Measurements from ENCODE around the gene ZKSCAN3.
"Not testable (repeated sequence)": the region's sequence is repeated elsewhere in the genome, so short reads cannot be mapped to it uniquely, and the experiment has no call there.

Gene ZKSCAN3

DNA sequence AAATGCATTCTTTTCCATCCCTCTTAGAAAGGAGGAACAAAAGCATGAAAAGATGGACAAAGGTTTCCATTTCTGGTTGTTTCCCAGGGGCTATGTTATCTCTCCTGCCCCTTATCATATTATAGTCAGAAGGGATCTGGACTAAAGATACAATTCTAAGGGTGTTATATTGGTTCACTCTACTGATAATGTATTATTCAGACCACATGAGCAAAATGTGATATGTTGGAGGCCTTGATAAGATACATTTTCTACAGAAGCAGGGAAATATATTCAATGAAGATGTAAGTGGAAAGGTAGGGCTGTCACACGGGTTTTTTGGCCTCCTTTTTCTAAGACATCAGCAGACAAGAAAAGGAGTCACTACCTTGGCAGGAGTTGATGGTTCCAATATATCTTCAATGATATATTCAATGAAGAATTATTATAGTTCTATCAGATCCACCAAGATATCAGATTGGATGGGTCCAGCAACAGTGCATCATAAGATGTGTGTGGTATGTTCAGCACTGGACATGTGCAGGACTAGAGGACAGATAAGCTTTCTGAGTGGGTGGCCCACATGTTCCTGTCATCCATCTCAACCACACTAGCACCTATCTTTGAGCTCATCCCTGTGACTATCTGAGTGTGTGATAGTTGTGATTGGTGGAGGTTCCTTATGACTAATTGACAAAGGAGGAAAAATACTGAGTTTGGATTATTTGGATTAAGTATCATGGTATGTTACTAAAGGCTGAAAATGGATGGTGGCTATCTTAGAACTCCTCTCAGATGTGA lies 5.7 kb upstream of the ZKSCAN3 start:
- no peak for DNase-seq (ENCODE audit: low read depth in 3 of 3)

DNA sequence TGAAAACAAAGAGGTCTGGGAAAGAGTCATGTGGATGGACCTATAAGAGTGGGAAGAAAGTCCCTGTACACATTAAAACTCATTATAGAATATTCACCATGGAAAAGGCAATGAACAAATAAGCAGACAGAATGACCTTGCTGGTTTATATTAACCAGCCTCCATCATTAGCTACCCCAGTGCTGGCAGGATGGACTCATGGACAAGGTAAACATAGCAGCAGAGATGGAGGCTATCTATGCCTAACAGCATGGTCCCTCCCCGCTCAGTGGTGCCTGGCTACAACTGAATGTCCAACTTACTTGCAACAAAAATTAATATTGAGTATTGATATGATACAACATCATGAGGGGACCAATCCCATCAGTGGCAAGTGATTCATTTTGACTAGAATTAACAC lies 4.5 kb upstream of the ZKSCAN3 start:
- no peak for DNase-seq (ENCODE audit: low read depth in 3 of 3)

DNA sequence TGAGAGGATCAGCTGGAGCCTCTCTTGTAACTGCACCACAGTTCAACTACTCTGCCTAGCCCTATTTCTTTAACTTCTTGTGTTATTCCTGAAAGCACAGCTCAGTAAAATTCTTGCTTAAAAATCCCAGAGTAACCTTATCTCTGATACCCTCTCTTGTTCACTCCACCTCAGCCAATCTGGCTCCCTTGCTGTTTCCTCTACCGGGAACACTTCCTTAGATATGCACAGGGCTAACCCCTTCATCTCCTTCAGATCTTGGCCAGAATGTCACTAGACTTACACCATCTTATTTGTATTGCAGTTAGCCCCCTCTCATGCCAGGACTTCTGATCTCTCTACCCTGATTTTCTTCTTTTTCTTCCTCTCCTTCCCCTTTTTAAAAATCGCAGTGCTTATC lies 2.6 kb upstream of the ZKSCAN3 start:
- no peak for DNase-seq (ENCODE audit: low read depth in 3 of 3)

DNA sequence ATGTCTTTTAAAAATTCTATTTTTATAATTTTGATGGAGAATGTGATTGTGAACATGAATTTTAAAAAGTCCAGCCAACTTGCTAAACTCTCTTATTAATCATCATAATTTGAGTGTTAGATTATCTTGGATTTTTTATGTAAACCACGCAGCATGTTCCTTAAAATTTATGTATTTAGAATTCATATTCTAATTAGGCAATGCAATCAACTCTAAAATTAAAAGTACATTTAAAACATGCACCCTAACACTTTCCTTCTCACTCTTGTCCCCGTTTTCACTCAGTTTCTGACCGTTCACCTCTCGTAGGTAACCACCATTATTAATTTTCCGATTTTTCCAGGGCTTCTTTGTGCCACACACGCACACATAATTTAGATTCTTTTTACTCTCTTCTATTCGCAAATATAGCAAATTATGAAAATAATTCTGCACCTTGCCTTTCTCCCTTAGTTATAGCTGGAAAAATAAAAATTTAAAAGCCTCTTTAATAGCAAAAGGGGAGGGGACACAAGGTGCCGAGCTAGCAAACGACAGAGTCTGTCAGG lies 329 bp upstream of the ZKSCAN3 start:
- DNase-seq (ENCODE audit: low read depth in 3 of 3) = no peak

DNA sequence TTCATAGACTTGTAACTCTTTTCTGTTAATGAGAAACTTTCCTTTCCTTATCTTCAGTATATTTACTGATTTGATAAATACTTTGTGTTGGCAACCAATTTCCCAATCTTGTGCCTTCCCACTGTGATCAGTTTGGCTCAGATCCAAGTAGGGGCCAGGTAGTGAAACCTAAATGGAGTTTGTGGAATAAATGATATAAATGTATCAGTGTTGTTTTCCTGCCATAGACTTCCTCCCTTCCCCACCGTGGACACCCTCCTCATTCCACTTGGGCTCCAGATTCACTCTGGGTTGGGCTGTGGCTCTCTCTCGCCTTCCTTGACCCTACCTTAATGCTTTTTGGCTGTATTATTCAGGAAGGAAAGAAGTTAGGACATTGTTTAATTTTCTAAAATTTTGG lies 1.3 kb downstream of the ZKSCAN3 start:
- DNase-seq (ENCODE audit: low read depth in 3 of 3) = no peak

DNA sequence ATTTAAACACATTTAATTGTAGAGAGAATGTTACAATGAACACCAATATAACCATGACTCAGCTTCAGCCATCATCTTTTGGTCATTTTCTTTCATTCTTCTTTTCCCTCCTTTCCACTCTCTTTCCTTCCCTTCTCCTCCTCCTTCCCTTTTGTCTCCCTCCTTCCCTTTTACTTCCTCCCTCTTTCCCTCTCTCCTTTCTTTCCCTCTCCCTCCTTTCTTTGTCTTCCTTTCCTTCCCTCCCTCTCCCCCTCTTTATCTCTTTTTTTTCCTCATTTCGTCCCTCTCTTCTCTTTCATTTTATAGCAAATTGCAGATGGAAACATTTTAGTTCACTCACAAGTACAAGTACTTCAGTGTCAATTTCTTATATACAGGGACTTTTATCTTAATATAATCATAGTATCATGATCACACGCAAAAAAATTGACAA lies 1.8 kb downstream of the ZKSCAN3 start:
- no peak for DNase-seq (ENCODE audit: low read depth in 3 of 3)

DNA sequence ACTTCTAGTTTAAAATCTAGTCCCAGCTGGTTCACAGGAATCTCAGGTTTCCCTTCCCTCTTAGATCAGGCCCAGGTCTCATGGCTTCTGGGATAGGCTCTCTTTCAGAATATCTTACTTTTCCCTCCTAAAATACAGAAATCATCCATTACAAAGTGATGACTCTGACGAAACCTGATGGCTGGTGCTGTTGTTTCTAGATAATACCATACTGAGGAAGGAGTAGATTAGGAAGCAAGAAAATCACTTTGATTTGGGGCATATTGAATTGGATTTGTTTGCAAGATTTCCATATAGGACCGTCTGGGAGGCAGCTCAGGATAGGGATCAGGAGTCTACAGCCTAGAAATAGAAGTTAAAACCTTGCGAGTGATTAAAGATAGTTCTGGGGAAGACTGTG lies 3.6 kb downstream of the ZKSCAN3 start:
- DNase-seq (ENCODE audit: low read depth in 3 of 3) = no peak

DNA sequence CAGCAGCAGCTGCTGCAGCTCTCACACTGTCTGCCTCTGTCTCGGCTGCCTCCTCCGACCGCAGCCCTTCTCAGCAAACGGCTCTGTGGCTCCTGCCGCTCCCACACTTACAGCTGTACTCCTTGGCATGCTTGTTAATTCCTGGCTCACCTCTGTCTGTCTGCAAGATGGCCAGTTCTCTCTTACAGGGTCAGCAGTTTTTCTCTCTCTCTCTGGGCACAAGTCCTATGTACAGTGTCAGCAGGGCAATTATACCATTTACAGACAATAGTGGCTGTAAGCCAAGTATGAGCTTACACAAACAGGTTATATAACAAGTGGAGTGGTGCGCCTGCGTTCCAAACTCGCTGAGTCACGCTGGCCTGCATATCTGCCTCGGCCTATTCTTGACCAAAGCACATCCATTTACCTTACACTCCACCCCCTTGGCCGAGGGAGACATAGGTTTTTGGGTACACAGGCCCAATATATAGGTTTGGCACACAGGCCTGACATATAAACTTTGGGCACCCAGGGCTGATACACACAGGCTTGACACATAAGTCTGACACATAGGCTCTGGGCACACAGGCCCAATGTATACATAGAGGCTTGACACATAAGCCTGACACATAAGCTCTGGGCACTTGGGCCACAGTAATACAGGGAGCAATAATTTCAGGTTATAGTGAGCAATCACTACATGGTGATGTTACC lies 4.4 kb downstream of the ZKSCAN3 start:
- DNase-seq (ENCODE audit: low read depth in 3 of 3) = no peak

DNA sequence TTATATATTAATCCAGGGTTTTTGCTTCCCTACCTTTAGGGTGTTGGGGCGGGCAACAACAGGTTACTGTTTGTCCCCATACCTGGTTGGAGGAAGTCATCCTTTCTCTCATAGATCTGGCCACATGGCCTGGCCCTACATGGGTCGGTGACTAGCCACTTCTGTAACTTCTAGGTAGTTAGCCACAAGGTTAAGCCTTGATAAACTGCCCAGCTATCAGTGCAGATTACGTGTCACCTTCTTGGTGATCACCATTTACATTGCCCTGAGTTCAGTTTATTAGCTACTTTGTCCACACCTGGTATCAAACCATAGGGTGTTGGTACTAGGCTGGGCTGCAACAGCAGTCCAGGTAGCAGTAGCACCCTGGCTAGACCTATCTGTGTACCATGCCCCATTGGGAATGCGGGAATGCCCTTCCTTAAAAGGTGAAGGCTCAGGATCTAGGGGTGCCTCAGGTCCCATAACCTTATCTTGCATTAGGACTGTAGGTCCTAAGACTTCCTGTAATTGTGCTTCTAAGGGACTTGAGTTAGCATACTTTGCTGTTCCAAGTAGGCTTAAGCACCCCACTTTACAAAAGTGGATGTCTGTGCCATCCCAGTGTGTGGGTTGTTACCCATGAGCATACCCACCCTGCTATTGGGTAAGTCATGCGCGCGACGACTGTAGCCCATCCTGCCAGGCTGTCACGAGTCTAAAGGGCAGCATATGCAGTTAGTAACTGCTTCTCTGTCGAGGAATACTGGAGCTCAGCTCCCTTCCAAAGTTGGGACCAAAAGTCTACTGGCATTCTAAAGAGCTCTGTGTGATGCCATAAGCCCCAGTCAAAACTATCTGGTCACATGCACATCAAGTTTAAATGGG lies 5.2 kb downstream of the ZKSCAN3 start:
- DNase-seq (ENCODE audit: low read depth in 3 of 3) = no peak

DNA sequence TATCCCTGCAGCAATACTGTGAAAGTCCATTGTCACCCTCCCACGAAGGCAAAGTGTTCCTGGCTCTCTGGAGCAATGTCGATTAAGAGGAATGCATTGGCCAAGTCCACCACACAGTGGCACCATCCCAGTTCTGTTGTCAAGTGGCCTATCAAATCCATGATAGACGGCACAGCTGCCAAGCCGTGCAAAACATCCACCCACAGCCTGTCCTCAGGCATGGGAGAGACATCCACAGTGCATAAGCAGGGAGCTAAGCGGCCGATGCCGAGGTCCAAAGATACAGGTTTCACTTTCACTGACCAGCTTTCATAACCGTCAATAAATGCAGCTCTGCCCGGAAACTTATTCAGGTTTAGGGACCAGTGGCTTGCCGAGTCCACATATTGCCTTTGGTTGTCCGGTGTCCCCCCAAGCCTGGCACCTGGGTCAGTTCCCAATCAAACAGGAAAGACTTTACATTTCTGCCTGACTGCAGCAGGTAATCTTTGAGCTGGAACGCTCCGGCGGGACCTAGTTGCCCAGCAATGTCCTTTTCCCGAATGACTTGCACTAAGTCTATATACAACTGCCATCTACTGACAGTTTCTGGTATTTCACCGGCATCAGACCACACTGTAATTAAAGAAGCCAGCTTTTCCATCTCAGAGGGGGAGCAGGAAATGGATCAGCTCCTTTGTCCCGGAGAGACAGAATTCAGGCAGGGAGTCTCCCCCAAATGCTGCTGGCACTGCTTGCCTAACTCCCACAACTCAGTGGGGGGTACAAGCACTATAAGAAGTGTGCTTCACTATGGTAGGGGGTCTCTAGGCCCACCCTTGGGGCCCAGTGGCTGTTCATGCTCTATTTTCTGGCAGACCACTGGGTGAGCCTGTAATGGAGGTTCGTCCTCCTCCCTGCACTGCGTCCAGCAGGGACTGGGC lies 6.3 kb downstream of the ZKSCAN3 start:
- DNase-seq (ENCODE audit: low read depth in 3 of 3) = peak; percentile 18 to 63 (median 33)

DNA sequence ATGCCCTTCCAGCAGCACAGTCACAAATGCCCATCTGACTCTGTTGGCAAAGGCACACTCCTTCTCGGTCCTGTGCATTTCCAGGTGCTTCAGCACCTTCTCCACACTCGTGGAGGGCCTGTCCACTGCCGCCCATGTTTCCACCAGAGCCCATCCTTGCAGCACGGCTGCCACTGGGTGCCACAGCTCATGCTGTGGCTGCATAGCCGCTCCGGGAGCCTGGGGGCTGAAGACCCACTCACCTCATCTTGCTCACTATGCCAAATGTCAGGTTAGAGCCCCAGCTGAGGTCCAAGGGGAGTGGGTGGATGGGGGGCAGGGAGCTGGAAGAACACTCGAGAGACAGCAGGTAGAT lies 6.9 kb downstream of the ZKSCAN3 start:
- no peak for DNase-seq (ENCODE audit: low read depth in 3 of 3)

DNA sequence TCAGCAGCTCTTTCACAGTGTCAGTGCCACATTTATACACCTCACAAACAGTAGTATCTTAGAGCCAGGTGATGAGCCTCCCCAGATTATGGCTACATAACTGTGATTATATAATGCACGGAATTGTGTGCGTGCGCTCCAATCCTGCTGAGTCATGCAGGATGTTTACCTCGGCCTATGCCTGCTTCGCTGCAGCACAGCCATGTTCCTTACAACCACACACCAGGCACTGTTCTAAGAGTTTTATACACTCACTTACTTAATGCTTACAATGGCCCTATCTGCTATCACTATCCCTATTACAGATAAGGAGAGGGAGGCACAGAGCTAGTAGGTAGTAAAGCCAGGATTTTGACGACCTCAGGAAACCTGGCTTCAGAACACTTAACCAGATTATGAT lies 7.3 kb downstream of the ZKSCAN3 start:
- no peak for DNase-seq (ENCODE audit: low read depth in 3 of 3)

DNA sequence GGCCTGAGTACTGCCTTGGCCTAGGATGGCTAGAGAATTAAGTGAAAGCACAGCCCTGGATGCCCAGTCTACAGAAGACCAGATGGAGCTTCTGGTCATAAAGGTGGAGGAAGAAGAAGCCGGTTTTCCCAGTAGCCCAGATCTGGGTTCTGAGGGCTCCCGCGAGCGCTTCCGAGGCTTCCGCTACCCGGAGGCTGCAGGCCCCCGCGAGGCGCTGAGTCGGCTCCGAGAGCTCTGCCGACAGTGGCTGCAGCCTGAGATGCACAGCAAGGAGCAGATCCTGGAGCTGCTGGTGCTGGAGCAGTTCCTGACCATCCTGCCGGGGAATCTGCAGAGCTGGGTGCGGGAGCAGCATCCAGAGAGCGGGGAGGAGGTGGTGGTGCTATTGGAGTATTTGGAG lies 9.8 kb downstream of the ZKSCAN3 start:
- DNase-seq (ENCODE audit: low read depth in 3 of 3) = not testable (repeated sequence)

DNA sequence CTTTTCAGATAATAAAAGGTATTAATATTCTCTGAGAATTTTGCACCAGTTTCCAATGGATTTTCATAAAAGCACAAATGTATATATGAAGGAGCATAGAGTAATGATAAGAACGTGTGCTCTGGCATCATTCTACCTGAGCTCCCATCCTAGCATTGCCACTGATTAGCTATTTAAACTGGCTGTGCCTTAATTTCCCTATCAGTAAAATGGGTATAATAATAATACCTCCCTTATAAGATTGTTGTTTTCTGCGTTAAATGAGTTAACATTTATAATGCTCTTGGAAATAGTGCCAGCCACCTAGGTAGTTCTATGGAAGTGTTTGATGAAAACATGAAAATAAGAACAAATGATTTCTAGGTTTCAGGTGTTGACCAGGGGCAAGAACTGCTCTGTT lies 11.2 kb downstream of the ZKSCAN3 start:
- DNase-seq (ENCODE audit: low read depth in 3 of 3) = no peak

DNA sequence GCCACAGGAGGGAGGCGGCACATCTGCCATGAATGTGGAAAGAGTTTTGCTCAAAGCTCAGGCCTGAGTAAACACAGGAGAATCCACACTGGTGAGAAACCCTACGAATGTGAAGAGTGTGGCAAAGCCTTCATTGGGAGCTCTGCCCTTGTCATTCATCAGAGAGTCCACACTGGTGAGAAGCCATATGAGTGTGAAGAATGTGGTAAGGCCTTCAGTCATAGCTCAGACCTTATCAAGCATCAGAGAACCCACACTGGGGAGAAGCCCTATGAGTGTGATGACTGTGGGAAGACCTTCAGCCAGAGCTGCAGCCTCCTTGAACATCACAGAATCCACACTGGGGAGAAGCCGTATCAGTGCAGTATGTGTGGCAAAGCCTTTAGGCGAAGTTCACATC lies 15.8 kb downstream of the ZKSCAN3 start:
- not testable (repeated sequence) for DNase-seq (ENCODE audit: low read depth in 3 of 3)

DNA sequence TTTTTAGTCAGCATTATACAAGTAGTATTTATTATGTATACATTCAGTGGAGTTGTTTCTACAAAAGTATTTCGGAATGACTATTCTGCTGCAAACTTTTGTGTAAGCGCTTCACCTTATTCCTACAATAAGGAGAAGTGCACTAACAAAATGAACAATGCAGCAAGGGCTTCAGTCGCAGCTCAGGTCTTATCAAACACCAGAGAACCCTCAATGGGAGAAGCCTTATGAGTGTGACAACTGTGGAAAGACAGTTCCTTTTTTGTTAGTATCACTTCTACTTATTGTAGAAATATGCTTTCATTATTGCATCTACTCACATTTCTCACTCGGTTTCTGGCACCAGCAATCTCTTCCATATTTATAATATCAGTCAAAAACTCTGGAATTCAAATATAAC lies 18.8 kb downstream of the ZKSCAN3 start:
- DNase-seq (ENCODE audit: low read depth in 3 of 3) = no peak

DNA sequence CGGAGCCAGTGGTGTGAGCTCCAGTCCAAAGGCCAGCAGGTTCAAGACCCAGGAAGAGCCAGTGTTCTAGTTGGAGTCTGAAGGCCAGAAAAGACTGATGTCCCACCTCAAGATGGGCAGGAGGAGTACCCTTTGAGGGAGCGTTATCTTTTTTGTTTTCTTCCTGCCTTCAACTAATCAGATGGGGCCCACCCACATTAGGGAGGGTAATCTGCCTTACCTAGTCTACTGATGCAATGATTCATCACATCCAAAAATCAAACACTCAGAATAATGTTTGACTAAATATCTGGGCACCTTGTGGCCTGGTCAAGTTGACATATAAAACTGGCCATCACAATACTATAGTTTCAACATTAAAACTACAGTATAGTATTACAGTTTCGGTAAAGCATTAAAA lies 19.7 kb downstream of the ZKSCAN3 start:
- DNase-seq (ENCODE audit: low read depth in 3 of 3) = no peak

DNA sequence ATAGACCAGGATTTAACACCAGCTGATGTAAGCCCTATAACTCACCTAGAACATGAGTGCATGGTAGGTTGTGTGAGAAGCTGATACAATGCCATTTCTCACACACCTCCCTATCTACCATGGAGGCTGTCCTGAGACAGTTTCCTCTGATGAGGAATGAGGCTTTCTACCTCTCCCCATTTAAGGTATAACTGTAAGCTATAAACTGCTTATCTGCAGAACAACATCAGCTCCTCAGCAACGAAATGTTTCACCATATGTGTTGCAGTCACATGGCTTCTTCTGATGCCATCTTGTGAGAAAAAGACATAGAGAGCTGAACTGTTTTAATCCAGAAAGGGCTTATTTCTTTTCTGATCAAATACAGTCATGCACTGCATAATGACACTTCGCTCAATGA lies 20.7 kb downstream of the ZKSCAN3 start:
- no peak for DNase-seq (ENCODE audit: low read depth in 3 of 3)

DNA sequence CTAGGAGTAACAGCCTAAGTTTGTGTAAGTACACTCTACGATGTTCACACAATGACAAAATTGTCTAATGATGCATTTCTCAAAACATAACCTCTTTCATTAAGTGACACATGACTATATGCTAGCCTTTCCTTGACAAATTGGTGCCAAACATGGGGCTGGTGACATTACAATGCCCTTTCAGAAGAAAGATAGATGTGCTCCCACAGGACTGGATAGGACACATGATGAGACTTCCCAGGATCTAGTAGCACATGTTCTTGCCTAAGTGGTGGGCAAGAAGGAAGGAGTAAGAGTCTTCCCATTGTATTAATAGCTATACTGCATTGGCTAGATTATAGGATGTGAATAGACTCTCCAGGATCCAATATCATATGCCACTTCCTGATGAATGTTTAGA lies 21.5 kb downstream of the ZKSCAN3 start:
- no peak for DNase-seq (ENCODE audit: low read depth in 3 of 3)

DNA sequence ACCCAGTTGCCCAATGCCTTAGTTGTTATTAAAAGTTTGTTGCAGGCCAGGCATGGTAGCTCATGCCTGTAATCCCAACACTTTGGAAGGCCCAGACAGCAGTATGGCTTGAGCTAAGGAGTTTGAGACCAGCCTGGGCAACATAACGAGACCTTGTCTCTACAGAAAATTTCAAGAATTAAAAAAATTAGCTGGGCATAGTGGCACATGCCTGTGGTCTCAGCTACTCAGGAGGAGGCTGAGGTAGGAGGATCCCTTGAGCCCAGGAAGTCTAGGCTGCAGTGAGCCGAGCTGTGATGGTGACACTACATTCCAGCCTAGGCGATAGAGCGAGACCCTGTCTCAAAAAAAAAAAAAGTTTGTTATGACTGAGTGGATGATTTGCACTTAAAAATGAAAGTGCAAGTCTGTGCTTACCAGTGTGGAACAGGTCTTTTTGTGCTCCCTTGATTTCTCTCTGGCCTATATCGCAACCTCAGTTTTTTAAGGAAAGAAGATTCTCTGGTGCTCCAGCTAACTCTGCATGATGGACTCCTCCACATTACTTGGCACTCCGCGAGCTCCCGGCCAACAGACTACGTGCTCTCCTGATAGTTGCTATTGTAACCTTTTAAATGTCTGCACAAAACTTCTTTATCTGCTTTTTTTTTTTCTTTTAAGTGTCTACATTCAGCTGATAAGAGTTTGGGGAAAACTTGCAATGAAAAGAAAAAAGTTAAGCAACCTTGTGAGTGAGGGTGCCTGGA lies 22.1 kb downstream of the ZKSCAN3 start:
- no peak for DNase-seq (ENCODE audit: low read depth in 3 of 3)

DNA sequence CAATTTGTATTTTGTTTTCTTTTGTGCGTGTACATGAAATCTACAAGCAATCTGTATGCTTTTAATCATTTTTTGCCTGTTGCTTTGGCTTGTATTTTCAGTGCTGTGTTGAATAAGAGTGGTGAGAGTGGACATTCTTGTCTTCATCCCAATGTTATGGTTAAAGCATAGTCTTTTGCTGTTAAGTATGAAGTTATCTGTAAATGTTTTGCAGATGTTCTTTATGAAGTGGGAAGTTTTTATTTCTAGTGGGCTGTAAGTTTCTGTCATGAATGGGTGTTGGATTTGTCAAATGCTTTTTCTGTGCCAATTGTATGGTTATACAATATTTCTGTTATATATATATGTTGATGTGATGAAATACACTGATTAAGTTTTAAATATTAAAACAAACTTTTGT lies 24.2 kb downstream of the ZKSCAN3 start:
- DNase-seq (ENCODE audit: low read depth in 3 of 3) = no peak
